Trophoblast cell (in vitro differentiated cells and primary cell): ENCODE data around the gene OSCAR.
"Not testable (repeated sequence)": the region's sequence is repeated elsewhere in the genome, so short reads cannot be mapped to it uniquely, and the experiment has no call there.

Experiments used
- DNase-seq, 2 donors: peaks; one replicate each; pipeline ENCODE4 v3.0.0-alpha.2; 2016
- H2AFZ ChIP-seq: 2 replicates; pipeline ENCODE4 v1.6.1; 2013; ENCODE audit warnings: low read length, moderate library complexity, mild to moderate bottlenecking; ENCODE audit not compliant: insufficient read depth, poor library complexity
- H2AK5ac ChIP-seq: 2 replicates; pipeline ENCODE4 v1.6.1; 2013; ENCODE audit warnings: mild to moderate bottlenecking, low read length
- H2BK120ac ChIP-seq: 2 replicates; pipeline ENCODE4 v1.6.1; 2013; ENCODE audit warnings: low read length, mild to moderate bottlenecking, moderate library complexity; ENCODE audit not compliant: insufficient read depth, poor library complexity
- H2BK12ac ChIP-seq: 2 replicates; pipeline ENCODE4 v1.6.1; 2013; ENCODE audit warnings: mild to moderate bottlenecking, low read length, moderate library complexity
- H2BK5ac ChIP-seq: 2 replicates; pipeline ENCODE4 v1.6.1; 2013; ENCODE audit warnings: low read length, low read depth, moderate library complexity, mild to moderate bottlenecking; ENCODE audit not compliant: poor library complexity
- H3K14ac ChIP-seq: 2 replicates; pipeline ENCODE4 v1.6.1; 2013; ENCODE audit warnings: mild to moderate bottlenecking, low read length
- H3K18ac ChIP-seq: 2 replicates; pipeline ENCODE4 v1.6.1; 2013; ENCODE audit warnings: mild to moderate bottlenecking, low read length
- H3K23ac ChIP-seq: 2 replicates; pipeline ENCODE4 v1.6.1; 2013; ENCODE audit warnings: low read length
- H3K27ac ChIP-seq: 2 replicates; pipeline ENCODE4 v1.5.1; 2013; ENCODE audit warnings: low read depth, mild to moderate bottlenecking, inconsistent platforms, low read length, moderate library complexity
- H3K27me3 ChIP-seq: 2 replicates; pipeline ENCODE4 v1.6.1; 2013; ENCODE audit warnings: inconsistent platforms, mild to moderate bottlenecking, low read length, moderate library complexity; ENCODE audit not compliant: insufficient read depth
- H3K36me3 ChIP-seq, 2 experiments: 1 replicate in 1 of 2; 2 replicates in 1 of 2; pipeline ENCODE4 v1.6.1; 2013; ENCODE audit warnings: low read length in 2 of 2, mild to moderate bottlenecking in 2 of 2, moderate library complexity in 1 of 2; ENCODE audit not compliant: insufficient read depth in 2 of 2, control insufficient read depth in 1 of 2
- H3K4ac ChIP-seq: 2 replicates; pipeline ENCODE4 v1.6.1; 2013; ENCODE audit warnings: low read depth, mild to moderate bottlenecking, low read length, moderate library complexity
- H3K4me1 ChIP-seq, 2 experiments: 1 replicate in 1 of 2; 2 replicates in 1 of 2; pipeline ENCODE4 v1.6.1; 2013; ENCODE audit warnings: low read length in 2 of 2, mild to moderate bottlenecking in 2 of 2, moderate library complexity in 1 of 2; ENCODE audit not compliant: insufficient read depth in 2 of 2, control insufficient read depth in 1 of 2
- H3K4me2 ChIP-seq: 2 replicates; pipeline ENCODE4 v1.6.1; 2013; ENCODE audit warnings: inconsistent platforms, mild to moderate bottlenecking, low read length, moderate library complexity
- H3K4me3 ChIP-seq: 2 replicates; pipeline ENCODE4 v1.5.1; 2013; ENCODE audit warnings: mild to moderate bottlenecking, low read depth, low read length, inconsistent platforms
- H3K79me1 ChIP-seq: one replicate; pipeline ENCODE4 v1.6.1; 2013; ENCODE audit warnings: low read length
- H3K79me2 ChIP-seq: 2 replicates; pipeline ENCODE4 v1.6.1; 2013; ENCODE audit warnings: low read length, mild to moderate bottlenecking; ENCODE audit not compliant: control insufficient read depth, insufficient read depth, poor library complexity
- H3K9ac ChIP-seq: 2 replicates; pipeline ENCODE4 v1.6.1; 2013; ENCODE audit warnings: mild to moderate bottlenecking, low read length
- H3K9me3 ChIP-seq: 2 replicates; pipeline ENCODE4 v1.6.1; 2013; ENCODE audit warnings: low read depth, mild to moderate bottlenecking, control low read depth, inconsistent platforms, low read length; ENCODE audit not compliant: insufficient read depth
- H4K12ac ChIP-seq: 2 replicates; pipeline ENCODE4 v1.6.1; 2013; ENCODE audit warnings: low read depth, mild to moderate bottlenecking, low read length, moderate library complexity
- H4K8ac ChIP-seq: 2 replicates; pipeline ENCODE4 v1.6.1; 2013; ENCODE audit warnings: low read depth, mild to moderate bottlenecking, low read length, moderate library complexity
- H4K91ac ChIP-seq: one replicate; pipeline ENCODE4 v1.6.1; 2013; ENCODE audit warnings: low read depth, mild to moderate bottlenecking, low read length, moderate library complexity
- WGBS: extraction: QIAGEN DNeasy Blood & Tissue Kit; methylation state at CpG from one replicate; pipeline ENCODE4 v1.1.7; 2013; ENCODE audit warnings: missing lambda C conversion rate; ENCODE audit not compliant: insufficient read length, insufficient coverage; ENCODE audit errors: extremely low coverage; 5-methylcytosine and 5-hydroxymethylcytosine counted together

The OSCAR gene

DNA sequence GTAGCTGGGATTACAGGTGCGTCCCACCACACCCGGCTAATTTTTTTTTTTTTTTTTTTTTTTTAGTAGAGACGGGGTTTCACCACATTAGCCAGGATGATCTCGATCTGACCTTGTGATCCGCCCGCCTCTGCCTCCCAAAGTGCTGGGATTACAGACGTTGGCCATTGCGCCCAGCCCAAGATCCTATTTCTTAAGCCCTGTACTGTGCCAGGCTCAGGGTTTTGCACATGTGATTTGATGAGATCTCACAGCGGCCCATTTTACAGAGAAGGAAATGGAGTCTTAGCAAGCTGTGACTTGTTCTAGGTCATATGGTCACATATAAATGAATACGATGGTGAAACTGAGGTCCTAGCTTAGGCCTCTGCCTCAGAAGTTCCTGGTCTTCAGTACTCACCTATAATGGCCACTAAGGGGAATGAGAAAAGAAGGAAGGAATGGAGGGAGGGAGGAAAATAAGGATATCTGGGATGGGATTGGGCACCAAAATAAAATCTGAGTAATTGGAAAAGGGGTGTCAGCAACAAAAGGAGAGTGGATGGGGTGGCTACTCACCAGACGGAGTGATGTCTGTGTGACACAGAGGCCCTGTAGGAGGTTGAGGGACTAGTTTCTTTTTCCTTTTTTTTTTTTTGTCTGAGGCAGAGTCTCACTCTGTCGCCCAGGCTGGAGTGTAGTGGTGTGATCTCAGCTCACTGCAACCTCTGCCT, 1.3 kb downstream of the OSCAR start:
- no peak overlapping the region for H2BK12ac ChIP-seq
- H3K4me1 ChIP-seq, result peaks cover 3 to 13% of the 10 kb centered on the region in 2 experiments
- no peak overlapping the region for H2AFZ ChIP-seq
- H3K27ac ChIP-seq, result no peak overlapping the region
- H2AK5ac ChIP-seq, result no peak overlapping the region
- no peak overlapping the region for H4K8ac ChIP-seq
- no peak overlapping the region for H4K91ac ChIP-seq
- no peak overlapping the region for H3K9ac ChIP-seq
- peaks cover 5% of the 10 kb centered on the region for H3K79me2 ChIP-seq
- H3K79me1 ChIP-seq, result peaks cover 7% of the 10 kb centered on the region
- H3K27me3 ChIP-seq, result peaks cover 5% of the 10 kb centered on the region
- no peak overlapping the region for H2BK120ac ChIP-seq
- peaks cover 7% of the 10 kb centered on the region for H3K9me3 ChIP-seq
- H3K36me3 ChIP-seq, result no peaks in the 10 kb centered on the region
- no CpG with 5 or more reads among the region's 12 CpGs for WGBS
- no peak for DNase-seq
- H3K4ac ChIP-seq, result no peak overlapping the region
- no peak overlapping the region for H3K4me3 ChIP-seq
- H3K14ac ChIP-seq, result no peak overlapping the region
- H3K18ac ChIP-seq, result no peak overlapping the region
- no peak overlapping the region for H2BK5ac ChIP-seq
- no peak overlapping the region for H3K4me2 ChIP-seq
- H3K23ac ChIP-seq, result no peak overlapping the region
- no peak overlapping the region for H4K12ac ChIP-seq

DNA sequence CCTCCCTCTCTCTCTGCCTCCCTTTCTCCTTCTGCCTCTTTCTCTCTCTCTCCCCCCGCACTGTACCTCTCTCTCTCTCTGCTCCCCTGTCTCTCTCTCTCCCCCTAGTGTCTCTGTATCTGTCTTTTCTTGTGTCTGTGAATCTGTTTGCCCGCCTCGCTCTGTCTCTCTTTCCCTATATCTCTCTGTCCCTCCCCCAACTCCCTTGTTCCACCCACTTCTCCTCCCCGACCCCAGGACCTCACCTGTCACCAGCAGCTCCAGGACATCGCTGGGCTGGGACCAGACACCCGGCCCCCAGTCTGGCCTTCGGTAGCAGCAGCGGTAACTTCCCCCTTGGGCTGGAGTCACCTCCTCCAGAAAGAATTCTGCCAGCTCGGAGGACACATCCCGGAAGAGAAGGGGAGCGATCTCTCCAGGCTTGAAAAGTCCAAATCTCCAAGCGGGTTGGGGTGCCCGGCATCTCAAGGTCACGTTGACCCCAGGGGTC, 3.9 kb downstream of the OSCAR start:
- H3K79me1 ChIP-seq, result no peaks in the 10 kb centered on the region
- peak overlapping the region; percentile 20 for H3K4me2 ChIP-seq

GRCh38 chr19:54095859-54096616, 4.6 kb downstream of the OSCAR start:
- H3K36me3 ChIP-seq, H4K91ac ChIP-seq, H3K14ac ChIP-seq, H3K23ac ChIP-seq, H3K9ac ChIP-seq, H3K27ac ChIP-seq, H2BK120ac ChIP-seq, H3K9me3 ChIP-seq, H2BK5ac ChIP-seq, H3K4ac ChIP-seq, H3K4me1 ChIP-seq, H2BK12ac ChIP-seq, H3K79me1 ChIP-seq, H3K27me3 ChIP-seq, H2AK5ac ChIP-seq, H3K18ac ChIP-seq, H4K12ac ChIP-seq, H3K79me2 ChIP-seq: not testable (repeated sequence)
- DNase-seq, result peak in 1 of 2 donors; percentile 32
- H3K4me2 ChIP-seq, result peak overlapping the region; percentile 79
- WGBS, result no CpG with 5 or more reads among the region's 46 CpGs
- H3K4me3 ChIP-seq, result peak overlapping the region; percentile 43
- peak overlapping the region; percentile 14 for H4K8ac ChIP-seq
- peak overlapping the region; percentile 32 for H2AFZ ChIP-seq

More for the DNA sequence above, 3.9 kb downstream of the OSCAR start:
- Histone ChIP-seq H2AK5ac (no peak overlapping the region), H4K8ac (peak overlapping the region; percentile 8), H3K9me3 (peaks cover 7% of the 10 kb centered on the region), H2AFZ (no peak overlapping the region), H2BK120ac (no peak overlapping the region), H2BK12ac (no peak overlapping the region), H3K9ac (no peak overlapping the region), H3K27ac (no peak overlapping the region), H3K23ac (no peak overlapping the region), H3K27me3 (peaks cover 5% of the 10 kb centered on the region), H3K4me3 (no peak overlapping the region), H2BK5ac (no peak overlapping the region), H3K36me3 (no peaks in the 10 kb centered on the region), H3K4ac (no peak overlapping the region), H4K12ac (no peak overlapping the region), H4K91ac (no peak overlapping the region), H3K79me2 (no peaks in the 10 kb centered on the region), H3K18ac (no peak overlapping the region), H3K14ac (no peak overlapping the region), H3K4me1 (peaks cover 3 to 6% of the 10 kb centered on the region in 2 experiments)
- no CpG with 5 or more reads among the region's 14 CpGs for WGBS
- no peak for DNase-seq

DNA sequence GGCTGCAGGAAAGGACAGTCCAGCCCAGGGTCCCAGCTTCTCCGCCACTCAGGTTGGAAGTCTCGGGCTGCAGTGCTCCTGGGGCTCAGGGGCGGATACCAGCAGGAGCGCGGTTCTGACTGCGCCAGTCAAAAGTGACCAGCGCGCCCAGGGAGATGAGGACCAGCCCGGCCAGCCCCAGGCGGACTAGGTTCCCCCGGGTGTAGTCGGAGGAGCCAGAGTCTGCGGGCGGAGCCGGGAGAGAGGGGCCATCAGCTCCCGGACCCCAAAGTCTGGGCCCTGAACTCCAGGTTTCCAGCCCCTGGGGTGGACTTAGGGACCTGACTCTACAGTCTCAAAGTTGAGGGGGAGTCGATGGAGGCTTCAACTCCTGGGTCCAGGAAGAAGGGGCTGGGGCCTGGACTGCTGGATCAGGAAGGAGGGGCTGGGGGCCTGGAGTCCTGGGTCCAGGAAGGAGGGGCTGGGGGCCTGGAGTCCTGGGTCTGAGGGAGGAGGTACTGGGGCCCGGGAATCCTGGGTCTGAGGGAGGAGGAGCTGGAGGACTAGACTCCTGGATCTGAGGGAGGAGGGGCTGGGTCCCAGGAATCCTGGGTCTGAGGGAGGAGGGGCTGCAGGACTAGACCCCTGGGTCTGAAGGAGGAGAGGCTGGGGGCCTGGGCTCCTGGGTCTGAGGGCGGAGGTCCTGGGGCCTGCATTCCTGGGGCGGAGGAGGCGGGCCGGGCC, 5.3 kb downstream of the OSCAR start:
- Histone ChIP-seq H3K9ac (no peak overlapping the region), H4K12ac (no peak overlapping the region), H3K27me3 (peaks cover 5% of the 10 kb centered on the region), H3K79me1 (no peaks in the 10 kb centered on the region), H3K23ac (no peak overlapping the region), H3K4me2 (peak overlapping the region; percentile 79), H3K4me1 (peaks cover 3 to 6% of the 10 kb centered on the region in 2 experiments), H3K9me3 (peaks cover 7% of the 10 kb centered on the region), H3K79me2 (no peaks in the 10 kb centered on the region), H3K36me3 (no peaks in the 10 kb centered on the region), H2AFZ (no peak overlapping the region), H4K91ac (no peak overlapping the region), H3K14ac (no peak overlapping the region), H2BK5ac (no peak overlapping the region), H3K27ac (no peak overlapping the region), H3K4ac (no peak overlapping the region), H2BK120ac (no peak overlapping the region), H2AK5ac (no peak overlapping the region), H2BK12ac (no peak overlapping the region), H3K4me3 (no peak overlapping the region), H3K18ac (no peak overlapping the region), H4K8ac (peak overlapping the region; percentile 14)
- DNase-seq, result no peak
- WGBS, result no CpG with 5 or more reads among the region's 22 CpGs
